KG1 (cell line): ENCODE results near the gene YIPF4.
"Not testable (repeated sequence)": the region's sequence is repeated elsewhere in the genome, so short reads cannot be mapped to it uniquely, and the experiment has no call there.

Experiments used
- DNase-seq: peaks from one replicate; lab custom pipeline; 2025; lab: John Stamatoyannopoulos, UW

Gene YIPF4

GRCh38 chr2:32289165-32289999, 11.7 kb downstream of the YIPF4 start:
- DNase-seq = no peak

GRCh38 chr2:32290000-32290339, 12.3 kb downstream of the YIPF4 start:
- DNase-seq = no peak

GRCh38 chr2:32291746-32292145, 14.0 kb downstream of the YIPF4 start:
- DNase-seq = no peak

GRCh38 chr2:32293493-32293892, 15.8 kb downstream of the YIPF4 start:
- not testable (repeated sequence) for DNase-seq

GRCh38 chr2:32293966-32294562, 16.4 kb downstream of the YIPF4 start:
- not testable (repeated sequence) for DNase-seq

- DNase-seq = no peak
Measured at GRCh38 chr2:32310577-32310976, 32.9 kb downstream of the YIPF4 start.

- DNase-seq = no peak
Measured at GRCh38 chr2:32314886-32315285, 37.2 kb downstream of the YIPF4 start.

GRCh38 chr2:32328679-32329078, 51.0 kb downstream of the YIPF4 start:
- not testable (repeated sequence) for DNase-seq

- not testable (repeated sequence) for DNase-seq
Measured at GRCh38 chr2:32329180-32329980, 51.7 kb downstream of the YIPF4 start.

GRCh38 chr2:32330136-32330535, 52.4 kb downstream of the YIPF4 start:
- DNase-seq = no peak

- no peak for DNase-seq
Measured at GRCh38 chr2:32342801-32343200, 65.1 kb downstream of the YIPF4 start.

GRCh38 chr2:32350797-32351196, 73.1 kb downstream of the YIPF4 start:
- not testable (repeated sequence) for DNase-seq

GRCh38 chr2:32355976-32356680, 78.4 kb downstream of the YIPF4 start:
- DNase-seq = no peak

GRCh38 chr2:32356681-32357317, 79.1 kb downstream of the YIPF4 start, which contains the start of gene BIRC6:
Gene BIRC6, plus strand, starts transcription at chr2:32357023. Its CDS starts 139 bp downstream, at chr2:32357162.
- peak; percentile 91 for DNase-seq

- no peak for DNase-seq
Measured at GRCh38 chr2:32357318-32358110, 79.8 kb downstream of the YIPF4 start.

GRCh38 chr2:32358111-32358482, 80.4 kb downstream of the YIPF4 start:
- no peak for DNase-seq

- DNase-seq = no peak
Measured at GRCh38 chr2:32360416-32360815, 82.7 kb downstream of the YIPF4 start.

- not testable (repeated sequence) for DNase-seq
Measured at GRCh38 chr2:32362997-32363396, 85.3 kb downstream of the YIPF4 start.

GRCh38 chr2:32363597-32363996, 85.9 kb downstream of the YIPF4 start:
- no peak for DNase-seq

GRCh38 chr2:32364290-32364689, 86.6 kb downstream of the YIPF4 start:
- not testable (repeated sequence) for DNase-seq

- not testable (repeated sequence) for DNase-seq
Measured at GRCh38 chr2:32365679-32366078, 88.0 kb downstream of the YIPF4 start.
